HepG2 (cell line): Measurements from ENCODE around the gene MPIG6B. TPM values are rescaled to one million over a fixed set of nuclear protein-coding genes. Genes with fewer than 3 reads are reported as not detected.

Source experiments
- ATAC-seq: fragments of 200-7000 bp; cut with Tn5 transposase; 3 replicates; pipeline ENCODE4 v1.9.1; 2020; ENCODE audit warnings: mild to moderate bottlenecking, moderate library complexity
- BruUV-seq: library from RNA; stranded (reverse); fragments of 400-500 nt; replicated peaks from 2 replicates; lab custom pipeline; 2021; lab: Mats Ljungman, UMichigan
- CTCF ChIA-PET: fragments of 300-600 bp; formaldehyde crosslinking; extraction: SDS; loops from one replicate; lab custom pipeline; 2021; ENCODE audit warnings: low total read pairs, inconsistent platforms, low intra/inter-chr PET ratio; lab: Yijun Ruan, JAX
- POLR2A ChIA-PET: fragments of 350-600 bp; sonication (Branson Sonifier 250); formaldehyde crosslinking; loops from one replicate; lab custom pipeline; 2020; ENCODE audit warnings: antibody characterized with exemption, inconsistent platforms; lab: Yijun Ruan, JAX
- DNase-seq: peaks from one replicate; pipeline ENCODE4 v3.0.0-alpha.2; 2015; ENCODE audit warnings: low spot score
- FAIRE-seq: peaks from 3 replicates; lab custom pipeline; 2011; peaks lifted over from hg19 to GRCh38; lab: Jason Lieb, UNC
- H2AFZ ChIP-seq: one replicate; pipeline ENCODE4 v1.6.1; 2011; ENCODE audit warnings: low read length, inconsistent platforms
- H3K27ac ChIP-seq: fragments of 300-600 bp; 3 replicates; pipeline ENCODE4 v1.8.0; 2011; ENCODE audit warnings: mixed run types, mild to moderate bottlenecking, mixed read lengths, low read length, inconsistent platforms; ENCODE audit not compliant: insufficient read depth; ENCODE audit errors: extremely low read length
- H3K27me3 ChIP-seq, 2 experiments: fragments of 200-600 bp in 1 of 2; 2 replicates in 1 of 2; 3 replicates in 1 of 2; pipeline versions ENCODE4 v1.6.0 to v1.8.0; 2011; ENCODE audit warnings: low read length in 2 of 2, mild to moderate bottlenecking in 2 of 2, moderate library complexity in 2 of 2, inconsistent platforms in 1 of 2; ENCODE audit not compliant: insufficient read depth in 2 of 2, control insufficient read depth in 1 of 2
- H3K36me3 ChIP-seq, 2 experiments: fragments of 200-600 bp in 1 of 2; replicated peaks in 1 of 2; 2 replicates in 1 of 2; 3 replicates in 1 of 2; pipeline versions ENCODE4 v1.5.1 to v1.8.0; 2011; ENCODE audit warnings: low read length in 2 of 2, inconsistent platforms in 1 of 2; ENCODE audit not compliant: insufficient read depth in 2 of 2, control insufficient read depth in 1 of 2
- H3K4me1 ChIP-seq: 2 replicates; pipeline ENCODE4 v1.5.1; 2012; ENCODE audit warnings: low read length, inconsistent platforms; ENCODE audit not compliant: insufficient read depth
- H3K4me2 ChIP-seq: 2 replicates; pipeline ENCODE4 v1.6.0; 2011; ENCODE audit warnings: low read depth, low read length, inconsistent platforms
- H3K4me3 ChIP-seq, 3 experiments: fragments of 200-600 bp in 1 of 3; sonication (generic), shearing (Covaris generic) in 1 of 3; replicated peaks in 1 of 3; 2 replicates each; pipeline ENCODE4 v1.5.1; 2011 to 2016; ENCODE audit warnings: low read length in 3 of 3, inconsistent platforms in 2 of 3, low read depth in 2 of 3, mild to moderate bottlenecking in 2 of 3, control low read depth in 1 of 3, mixed read lengths in 1 of 3; ENCODE audit not compliant: insufficient read depth in 1 of 3
- H3K79me2 ChIP-seq: one replicate; pipeline ENCODE4 v1.6.1; 2011; ENCODE audit warnings: low read length, inconsistent platforms; ENCODE audit not compliant: insufficient read depth
- H3K9ac ChIP-seq: 2 replicates; pipeline ENCODE4 v1.6.0; 2011; ENCODE audit warnings: mild to moderate bottlenecking, low read depth, low read length, inconsistent platforms; ENCODE audit not compliant: insufficient read depth
- H3K9me3 ChIP-seq: 2 replicates; pipeline ENCODE4 v1.5.1; 2012; ENCODE audit warnings: mild to moderate bottlenecking, low read length
- H4K20me1 ChIP-seq: 2 replicates; pipeline ENCODE4 v1.6.0; 2011; ENCODE audit warnings: inconsistent platforms, mild to moderate bottlenecking, low read length, moderate library complexity; ENCODE audit not compliant: insufficient read depth
- BCLAF1 ChIP-seq: fragments of 450-650 bp; IDR thresholded peaks from 2 replicates; pipeline ENCODE4 v1.6.1; 2017; ENCODE audit warnings: mild to moderate bottlenecking
- MAFG ChIP-seq: sonication (generic); formaldehyde crosslinking; IDR thresholded peaks from 2 replicates; pipeline ENCODE4 v1.5.1; 2020; ENCODE audit warnings: mild to moderate bottlenecking, missing genetic modification reagents
- SOX13 ChIP-seq, 3 experiments: fragments of 450-650 bp in 1 of 3; sonication (generic) in 1 of 3; formaldehyde crosslinking in 1 of 3; IDR thresholded peaks in 2 of 3; conservative IDR thresholded peaks in 1 of 3; 2 replicates each; pipeline versions ENCODE4 v1.5.0 to v1.6.1; 2016 to 2020; ENCODE audit warnings: antibody characterized with exemption in 1 of 3, mild to moderate bottlenecking in 1 of 3, missing compliant biosample characterization in 1 of 3, missing genetic modification reagents in 1 of 3, moderate library complexity in 1 of 3
- TERF1 ChIP-seq: sonication (generic); formaldehyde crosslinking; IDR thresholded peaks from 2 replicates; pipeline ENCODE4 v1.8.0; 2022; ENCODE audit warnings: mild to moderate bottlenecking, missing genetic modification reagents, moderate library complexity
- ZFP36L2 ChIP-seq: sonication (generic); formaldehyde crosslinking; IDR thresholded peaks from 2 replicates; pipeline ENCODE4 v1.4.0; 2020; ENCODE audit warnings: missing genetic modification reagents
- ZNF33B ChIP-seq: sonication (generic); formaldehyde crosslinking; IDR thresholded peaks from 2 replicates; pipeline ENCODE4 v1.5.1; 2020; ENCODE audit warnings: mild to moderate bottlenecking, missing genetic modification reagents
- ZNF772 ChIP-seq: sonication (generic); formaldehyde crosslinking; IDR thresholded peaks from 2 replicates; pipeline ENCODE4 v1.5.0; 2020; ENCODE audit warnings: mild to moderate bottlenecking, missing genetic modification reagents
- ZSCAN20 ChIP-seq: sonication (generic); formaldehyde crosslinking; IDR thresholded peaks from 2 replicates; pipeline ENCODE4 v1.4.0; 2020; ENCODE audit warnings: missing genetic modification reagents, mild to moderate bottlenecking, borderline replicate concordance
- WGBS: methylation state at CpG from one replicate; pipeline ENCODE4 v1.1.6; 2017; ENCODE audit warnings: low lambda C conversion rate; 5-methylcytosine and 5-hydroxymethylcytosine counted together
- in situ Hi-C: cut with HindIII; loops from 2 replicates; pipeline ENCODE4 v1.10.0; 2017; ENCODE audit warnings: low pct_unique_long_range_greater_than_20kb; ENCODE audit not compliant: extremely low pct_ligation_motif_present
- intact Hi-C: fragments of 100-400 bp; cut with micrococcal nuclease; formaldehyde crosslinking; loops from one replicate; pipeline ENCODE4 v1.10.0; 2022; ENCODE audit not compliant: unreplicated experiment
- polyA plus RNA-seq, 8 experiments: library from polyadenylated mRNA; depleted of rRNA in 3 of 8; stranded (reverse) in 7 of 8; unstranded in 1 of 8; fragments of >200 nt; fragmentation: Illumina TruSeq in 4 of 8; extraction: Trizol in 4 of 8; gene quantifications; 2 replicates each; pipeline versions ENCODE4 v1.2.1 to v1.2.3, GENCODE V29; 2011 to 2016; ENCODE audit warnings: low read depth in 4 of 8, missing spikeins in 1 of 8, mixed read lengths in 1 of 8; ENCODE audit not compliant: insufficient read depth in 1 of 8
- total RNA-seq, 5 experiments: library from RNA; depleted of rRNA; stranded (reverse); fragments of >200 nt; fragmentation: Illumina TruSeq; extraction: Trizol; gene quantifications; 2 replicates each; pipeline ENCODE4 v1.2.3, GENCODE V29; 2016; ENCODE audit warnings: low read depth in 1 of 5

The MPIG6B gene
- total and polyA plus RNA-seq, 2 of the 13 experiments (the other 11 are each of a cell fraction or from before 2014, with no cell fraction given): not detected

GRCh38 chr6:31683591-31683990 lies 39.6 kb upstream of the MPIG6B start (continued):
- no peak for TF ChIP-seq BCLAF1

GRCh38 chr6:31686483-31686882 lies 36.7 kb upstream of the MPIG6B start:
- FAIRE-seq (no peak), ATAC-seq (no peak), DNase-seq (no peak)
- peaks cover 37 to 44% of the 10 kb centered on the region in 2 experiments for H3K36me3 ChIP-seq
- CTCF ChIA-PET: no interaction called here
- TF ChIP-seq MAFG (CRISPR knock-in tag): no peak
- TF ChIP-seq ZSCAN20 (CRISPR knock-in tag): no peak
- TF ChIP-seq SOX13 (IDR thresholded peaks at IDR 0.05): no peak
- TF ChIP-seq SOX13 (CRISPR knock-in tag; conservative IDR thresholded peaks at IDR 0.05 in 1 of 2, IDR thresholded peaks at IDR 0.05 in 1 of 2): no peak
- no peak for TF ChIP-seq TERF1 (CRISPR knock-in tag)
- no peak for TF ChIP-seq ZNF772 (CRISPR knock-in tag)
- TF ChIP-seq ZNF33B (CRISPR knock-in tag): no peak
- no peak for TF ChIP-seq ZFP36L2 (CRISPR knock-in tag)
- TF ChIP-seq, all 625 proteins: peak for 0
- in situ Hi-C loops: no loop called here
- POLR2A ChIA-PET: interaction anchor here (1.4 kb wide), 1 partner anchor 16 kb away, joined by 3 read pairs; the partner anchor contains the start of gene LY6G5B
- intact Hi-C loops: no loop called here
- Histone ChIP-seq H3K4me3 (no peak overlapping the region), H3K27ac (no peak overlapping the region), H4K20me1 (no peaks in the 10 kb centered on the region), H3K27me3 (no peaks in the 10 kb centered on the region), H2AFZ (no peak overlapping the region), H3K4me1 (peaks cover 33% of the 10 kb centered on the region), H3K9ac (no peak overlapping the region), H3K79me2 (no peaks in the 10 kb centered on the region), H3K9me3 (no peaks in the 10 kb centered on the region), H3K4me2 (no peak overlapping the region)
- 95% methylated on average over 5 of the region's 5 CpGs for WGBS
- no TSS peak for BruUV-seq
